Keratinocyte (primary cell): ENCODE data around the gene ZNF423. TPM values are rescaled to one million over a fixed set of nuclear protein-coding genes. Genes with fewer than 3 reads are reported as not detected.

Experiments used
- DNase-seq: peaks from one replicate; pipeline ENCODE4 v3.0.0-alpha.2; 2011; ENCODE audit warnings: low read depth, missing footprints, low spot score
- FAIRE-seq: peaks from 2 replicates; lab custom pipeline; 2011; peaks lifted over from hg19 to GRCh38; lab: Jason Lieb, UNC
- H2AFZ ChIP-seq: 2 replicates; pipeline ENCODE4 v1.6.0; 2012; ENCODE audit warnings: low read length, control low read depth, inconsistent platforms; ENCODE audit not compliant: control insufficient read depth
- H3K27ac ChIP-seq: 2 replicates; pipeline ENCODE4 v1.5.1; 2011; ENCODE audit warnings: low read length; ENCODE audit not compliant: control insufficient read depth, insufficient read depth
- H3K27me3 ChIP-seq: 3 replicates; pipeline ENCODE4 v1.6.0; 2011; ENCODE audit warnings: low read length; ENCODE audit not compliant: control insufficient read depth, insufficient read depth; ENCODE audit errors: extremely low read depth
- H3K36me3 ChIP-seq, 2 experiments: 2 replicates in 1 of 2; 3 replicates in 1 of 2; pipeline ENCODE4 v1.5.1; 2011; ENCODE audit warnings: low read length in 2 of 2, mild to moderate bottlenecking in 1 of 2; ENCODE audit not compliant: control insufficient read depth in 2 of 2, insufficient read depth in 2 of 2; ENCODE audit errors: extremely low read depth in 1 of 2
- H3K4me1 ChIP-seq: 3 replicates; pipeline ENCODE4 v1.5.1; 2011; ENCODE audit warnings: low read length; ENCODE audit not compliant: control insufficient read depth, insufficient read depth; ENCODE audit errors: extremely low read depth
- H3K4me2 ChIP-seq: 3 replicates; pipeline ENCODE4 v1.6.0; 2011; ENCODE audit warnings: low read depth, low read length; ENCODE audit not compliant: control insufficient read depth, insufficient read depth; ENCODE audit errors: extremely low read depth
- H3K4me3 ChIP-seq, 3 experiments: fragments of 200-600 bp in 1 of 3; sonication (generic) in 1 of 3; 2 replicates in 2 of 3; 3 replicates in 1 of 3; pipeline ENCODE4 v1.5.1; 2011 to 2016; ENCODE audit warnings: low read length in 3 of 3, mild to moderate bottlenecking in 3 of 3, control low read depth in 2 of 3, inconsistent platforms in 1 of 3, low read depth in 1 of 3, mixed read lengths in 1 of 3, mixed run types in 1 of 3, moderate library complexity in 1 of 3; ENCODE audit not compliant: control insufficient read depth in 2 of 3, insufficient read depth in 2 of 3; ENCODE audit errors: extremely low read depth in 1 of 3
- H3K79me2 ChIP-seq: 2 replicates; pipeline ENCODE4 v1.6.0; 2012; ENCODE audit warnings: low read length; ENCODE audit not compliant: control insufficient read depth, insufficient read depth
- H3K9ac ChIP-seq: 3 replicates; pipeline ENCODE4 v1.6.0; 2011; ENCODE audit warnings: low read length; ENCODE audit not compliant: control insufficient read depth, insufficient read depth; ENCODE audit errors: extremely low read depth
- H3K9me1 ChIP-seq: 3 replicates; pipeline ENCODE4 v1.6.0; 2011; ENCODE audit warnings: low read length; ENCODE audit not compliant: control insufficient read depth, insufficient read depth; ENCODE audit errors: extremely low read depth
- H3K9me3 ChIP-seq: 2 replicates; pipeline ENCODE4 v1.5.1; 2012; ENCODE audit warnings: low read depth, low read length; ENCODE audit not compliant: control insufficient read depth
- H4K20me1 ChIP-seq: 3 replicates; pipeline ENCODE4 v1.6.0; 2011; ENCODE audit warnings: low read length; ENCODE audit not compliant: control insufficient read depth, insufficient read depth; ENCODE audit errors: extremely low read depth
- CTCF ChIP-seq, 3 experiments: IDR thresholded peaks in 1 of 3; conservative IDR thresholded peaks in 1 of 3; optimal IDR thresholded peaks in 1 of 3; 2 replicates in 2 of 3; 3 replicates in 1 of 3; pipeline versions ENCODE3 to v1.5.1; 2011; ENCODE audit warnings: low read length in 3 of 3, mild to moderate bottlenecking in 3 of 3, moderate library complexity in 2 of 3, control low read depth in 1 of 3, inconsistent platforms in 1 of 3; ENCODE audit not compliant: insufficient read depth in 2 of 3; ENCODE audit errors: extremely low read depth in 1 of 3
- EZH2 ChIP-seq: IDR thresholded peaks from one replicate; pipeline ENCODE4 v1.6.1; 2012; ENCODE audit warnings: inconsistent platforms, mild to moderate bottlenecking, low read length, moderate library complexity
- dilution Hi-C: fragments of 300-500 bp; cut with MboI; formaldehyde crosslinking; loops from one replicate; pipeline ENCODE4 v1.7.0; 2020; ENCODE audit warnings: low sequenced_read_pairs; ENCODE audit not compliant: extremely low pct_ligation_motif_present
- polyA plus RNA-seq, 5 experiments: library from polyadenylated mRNA; depleted of rRNA in 3 of 5; stranded (reverse) in 3 of 5; stranded (forward) in 1 of 5; unstranded in 1 of 5; fragments of >200 nt; gene quantifications; 1 replicate in 1 of 5; 2 replicates in 3 of 5; 3 replicates in 1 of 5; pipeline versions ENCODE4 v1.2.1 to v1.2.3, GENCODE V29; 2011 to 2012; ENCODE audit warnings: missing spikeins in 2 of 5, low read depth in 1 of 5, low replicate concordance in 1 of 5

Gene ZNF423
- polyA plus RNA-seq, 1 donor (not counting 4 experiments of a cell fraction or from before 2014, with no cell fraction given): 0.05 TPM

GRCh38 chr16:49599704-49600103 is 256.2 kb downstream of the ZNF423 start:
- H3K4me3 ChIP-seq: no peak overlapping the region
- H3K4me2 ChIP-seq: no peak overlapping the region
- TF ChIP-seq CTCF (optimal IDR thresholded peaks at IDR 0.05 in 1 of 3, IDR thresholded peaks at IDR 0.05 in 1 of 3, conservative IDR thresholded peaks at IDR 0.05 in 1 of 3; ENCODE audit: extremely low read depth in 1 of 3, insufficient read depth in 2 of 3, low read length in 3 of 3) (no peak), EZH2 (no peak)
- no peak overlapping the region for H3K27ac ChIP-seq
- no peaks in the 10 kb centered on the region for H4K20me1 ChIP-seq
- peaks cover 4% of the 10 kb centered on the region for H3K27me3 ChIP-seq
- FAIRE-seq (no peak), DNase-seq (no peak)
- H3K4me1 ChIP-seq: no peaks in the 10 kb centered on the region
- no peak overlapping the region for H2AFZ ChIP-seq
- dilution Hi-C loops: no loop called here
- H3K9ac ChIP-seq: no peak overlapping the region
- H3K79me2 ChIP-seq: no peaks in the 10 kb centered on the region
- H3K36me3 ChIP-seq: no peaks in the 10 kb centered on the region
- H3K9me1 ChIP-seq: no peaks in the 10 kb centered on the region
- no peaks in the 10 kb centered on the region for H3K9me3 ChIP-seq

GRCh38 chr16:49599281-49599680 is 256.6 kb downstream of the ZNF423 start:
- Histone ChIP-seq H3K27ac (no peak overlapping the region), H3K27me3 (peaks cover 4% of the 10 kb centered on the region), H3K9ac (no peak overlapping the region), H3K4me3 (no peak overlapping the region), H4K20me1 (no peaks in the 10 kb centered on the region), H3K36me3 (no peaks in the 10 kb centered on the region), H3K9me1 (no peaks in the 10 kb centered on the region), H2AFZ (no peak overlapping the region), H3K79me2 (no peaks in the 10 kb centered on the region), H3K4me2 (no peak overlapping the region), H3K4me1 (no peaks in the 10 kb centered on the region), H3K9me3 (no peaks in the 10 kb centered on the region)
- dilution Hi-C loops: no loop called here
- FAIRE-seq: no peak
- DNase-seq: no peak
- TF ChIP-seq CTCF (optimal IDR thresholded peaks at IDR 0.05 in 1 of 3, IDR thresholded peaks at IDR 0.05 in 1 of 3, conservative IDR thresholded peaks at IDR 0.05 in 1 of 3; ENCODE audit: extremely low read depth in 1 of 3, insufficient read depth in 2 of 3, low read length in 3 of 3) (no peak), EZH2 (no peak)
